ENCODE data around the gene GSTM2. TPM values are rescaled to one million over a fixed set of nuclear protein-coding genes. Genes with fewer than 3 reads are reported as not detected.

The GSTM2 gene
- total and polyA plus RNA-seq, 10 donors = 26.2 to 100 (median 52.3) TPM

GRCh38 chr1:109626682-109627408 is 41.0 kb upstream of the GSTM2 start:
- Histone ChIP-seq H3K36me3 (peaks cover 0 to 70% (median 58%) of the 10 kb centered on the region in 6 donors), H3K27ac (no peak overlapping the region), H3K4me1 (peaks cover 23 to 52% (median 36%) of the 10 kb centered on the region in 6 donors), H3K4me3 (no peak overlapping the region), H3K9me3 (no peaks in the 10 kb centered on the region), H3K27me3 (replicated peaks in 1 of 7) (no peaks in the 10 kb centered on the region)
- DNase-seq = no peak
- peak in 2 of 3 donors; percentile 12 to 36 for TF ChIP-seq POLR2AphosphoS5 (IDR thresholded peaks at IDR 0.05)
- TF ChIP-seq, protein P1, sequence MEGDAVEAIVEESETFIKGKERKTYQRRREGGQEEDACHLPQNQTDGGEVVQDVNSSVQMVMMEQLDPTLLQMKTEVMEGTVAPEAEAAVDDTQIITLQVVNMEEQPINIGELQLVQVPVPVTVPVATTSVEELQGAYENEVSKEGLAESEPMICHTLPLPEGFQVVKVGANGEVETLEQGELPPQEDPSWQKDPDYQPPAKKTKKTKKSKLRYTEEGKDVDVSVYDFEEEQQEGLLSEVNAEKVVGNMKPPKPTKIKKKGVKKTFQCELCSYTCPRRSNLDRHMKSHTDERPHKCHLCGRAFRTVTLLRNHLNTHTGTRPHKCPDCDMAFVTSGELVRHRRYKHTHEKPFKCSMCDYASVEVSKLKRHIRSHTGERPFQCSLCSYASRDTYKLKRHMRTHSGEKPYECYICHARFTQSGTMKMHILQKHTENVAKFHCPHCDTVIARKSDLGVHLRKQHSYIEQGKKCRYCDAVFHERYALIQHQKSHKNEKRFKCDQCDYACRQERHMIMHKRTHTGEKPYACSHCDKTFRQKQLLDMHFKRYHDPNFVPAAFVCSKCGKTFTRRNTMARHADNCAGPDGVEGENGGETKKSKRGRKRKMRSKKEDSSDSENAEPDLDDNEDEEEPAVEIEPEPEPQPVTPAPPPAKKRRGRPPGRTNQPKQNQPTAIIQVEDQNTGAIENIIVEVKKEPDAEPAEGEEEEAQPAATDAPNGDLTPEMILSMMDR (IDR thresholded peaks at IDR 0.05 in 8 of 11, conservative IDR thresholded peaks at IDR 0.05 in 3 of 11) = no peak
- intact Hi-C loops (cut with DNase I; ENCODE audit: low total_unique reads) = loop anchor here (5.0 kb wide), 1 partner anchor 80 kb away; the partner anchor contains the start of gene GNAI3
- 95 to 98% (median 96%) methylated on average over 9 to 21 of the region's 21 CpGs for WGBS, 5 donors

- 85 to 95% (median 92%) methylated on average over 18 to 23 of the region's 23 CpGs for WGBS, 5 donors
- H3K4me1 ChIP-seq = peaks cover 13 to 49% (median 29%) of the 10 kb centered on the region in 6 donors
- DNase-seq = no peak
- peak in 2 of 3 donors; percentile 16 to 37 for TF ChIP-seq POLR2AphosphoS5 (IDR thresholded peaks at IDR 0.05)
- TF ChIP-seq POLR2A (IDR thresholded peaks at IDR 0.05) = no peak
- no peaks in the 10 kb centered on the region for H3K27me3 ChIP-seq (replicated peaks in 1 of 7)
- intact Hi-C loops (cut with DNase I; ENCODE audit: low total_unique reads) = loop anchor here (5.0 kb wide), 1 partner anchor 81 kb away; the partner anchor contains the start of gene GNAI3
- H3K4me3 ChIP-seq = no peak overlapping the region
- H3K27ac ChIP-seq = no peak overlapping the region
- H3K9me3 ChIP-seq = no peaks in the 10 kb centered on the region
- H3K36me3 ChIP-seq = peaks cover 0 to 80% (median 60%) of the 10 kb centered on the region in 6 donors
These were observed 40.0 kb upstream of the GSTM2 start for GRCh38 chr1:109627692-109628399.

- TF ChIP-seq POLR2A (IDR thresholded peaks at IDR 0.05) (no peak), POLR2AphosphoS5 (IDR thresholded peaks at IDR 0.05) (no peak)
- TF ChIP-seq, protein P1 (IDR thresholded peaks at IDR 0.05 in 8 of 11, conservative IDR thresholded peaks at IDR 0.05 in 3 of 11) = no peak
- DNase-seq = no peak
- peaks cover 7 to 40% (median 20%) of the 10 kb centered on the region in 6 donors for H3K4me1 ChIP-seq
- H3K27me3 ChIP-seq (replicated peaks in 1 of 7) = no peaks in the 10 kb centered on the region
- peaks cover 0 to 82% (median 60%) of the 10 kb centered on the region in 6 donors for H3K36me3 ChIP-seq
- 83 to 95% (median 90%) methylated on average over 6 to 23 of the region's 23 CpGs for WGBS, 5 donors
- no peaks in the 10 kb centered on the region for H3K9me3 ChIP-seq
- H3K27ac ChIP-seq = no peak overlapping the region
- H3K4me3 ChIP-seq = no peak overlapping the region
- intact Hi-C loops (cut with DNase I; ENCODE audit: low total_unique reads) = loop anchor here (5.0 kb wide), 1 partner anchor 81 kb away; the partner anchor contains the start of gene GNAI3
These were observed 39.1 kb upstream of the GSTM2 start for GRCh38 chr1:109628540-109629321.

- DNase-seq = no peak
- Histone ChIP-seq H3K27ac (peak overlapping the region in 1 of 8 donors; percentile 1), H3K4me1 (peaks cover 0 to 39% (median 12%) of the 10 kb centered on the region in 6 donors), H3K27me3 (replicated peaks in 1 of 7) (no peaks in the 10 kb centered on the region), H3K9me3 (no peaks in the 10 kb centered on the region), H3K36me3 (peaks cover 0 to 82% (median 60%) of the 10 kb centered on the region in 6 donors), H3K4me3 (no peak overlapping the region)
- 83 to 95% (median 90%) methylated on average over 9 to 10 of the region's 10 CpGs for WGBS, 5 donors
- intact Hi-C loops (cut with DNase I; ENCODE audit: low total_unique reads) = loop anchor here (5.0 kb wide), 1 partner anchor 82 kb away; the partner anchor contains the start of gene GNAI3
- TF ChIP-seq POLR2A (IDR thresholded peaks at IDR 0.05) = no peak
- TF ChIP-seq, protein P1 (IDR thresholded peaks at IDR 0.05 in 8 of 11, conservative IDR thresholded peaks at IDR 0.05 in 3 of 11) = no peak
- TF ChIP-seq POLR2AphosphoS5 (IDR thresholded peaks at IDR 0.05) = no peak
These were observed 38.4 kb upstream of the GSTM2 start for GRCh38 chr1:109629372-109630030.

Measured in spleen (tissue), 11 donors.